Thyroid gland (tissue), 4 donors: ENCODE results near the gene PNPLA5. TPM values are rescaled to one million over a fixed set of nuclear protein-coding genes. Genes with fewer than 3 reads are reported as not detected.

Experiments used
- DNase-seq, 2 donors: peaks; one replicate each; pipeline ENCODE4 v3.0.0-alpha.2; 2019
- H3K27ac ChIP-seq, 3 donors: fragments of 200-600 bp; sonication (generic); 1 replicate in 2 of 3; 2 replicates in 1 of 3; pipeline ENCODE4 v1.5.1; 2016 to 2019; ENCODE audit warnings: mild to moderate bottlenecking in 1 of 3, moderate library complexity in 1 of 3
- H3K27me3 ChIP-seq: fragments of 200-600 bp; sonication (generic); one replicate; pipeline ENCODE4 v1.5.1; 2019
- H3K36me3 ChIP-seq, 2 donors: fragments of 200-600 bp; sonication (generic); one replicate each; pipeline ENCODE4 v1.5.1; 2016 to 2019
- H3K4me1 ChIP-seq, 2 donors: fragments of 200-600 bp; sonication (generic); one replicate each; pipeline ENCODE4 v1.5.1; 2017 to 2019
- H3K4me3 ChIP-seq, 3 donors: fragments of 200-600 bp; sonication (generic); replicated peaks in 1 of 3; 1 replicate in 2 of 3; 2 replicates in 1 of 3; pipeline ENCODE4 v1.5.1; 2016; ENCODE audit warnings: mild to moderate bottlenecking in 1 of 3
- H3K9me3 ChIP-seq: fragments of 200-600 bp; sonication (generic); one replicate; pipeline ENCODE4 v1.5.1; 2017
- POLR2A ChIP-seq, 2 donors: fragments of 450-650 bp; IDR thresholded peaks; one replicate each; pipeline ENCODE4 v1.6.1; 2017; ENCODE audit warnings: antibody characterized with exemption in 2 of 2, mild to moderate bottlenecking in 2 of 2, moderate library complexity in 1 of 2
- WGBS, 2 donors: methylation state at CpG; one replicate each; pipeline ENCODE4 v1.1.5; 2017; 5-methylcytosine and 5-hydroxymethylcytosine counted together
- intact Hi-C: fragments of 100-400 bp; cut with DNase I; formaldehyde crosslinking; loops from one replicate; pipeline ENCODE4 v1.15.1; 2023
- total RNA-seq, 4 donors: library from RNA; depleted of rRNA; stranded (reverse); fragments of >200 nt; gene quantifications; one replicate each; pipeline ENCODE4 v1.2.3, GENCODE V29; 2016
- TF ChIP-seq, protein P1 (sequence below), 6 experiments: fragments of 200-600 bp in 3 of 6; fragments of 450-650 bp in 3 of 6; sonication (generic) in 3 of 6; IDR thresholded peaks; one replicate each; pipeline ENCODE4 v1.5.1; 2016 to 2019; ENCODE audit warnings: antibody characterized with exemption in 6 of 6, mild to moderate bottlenecking in 2 of 6, inconsistent platforms in 1 of 6, moderate library complexity in 1 of 6

PNPLA5 gene
- total RNA-seq, 4 donors from 2014 or later: not detected

DNA sequence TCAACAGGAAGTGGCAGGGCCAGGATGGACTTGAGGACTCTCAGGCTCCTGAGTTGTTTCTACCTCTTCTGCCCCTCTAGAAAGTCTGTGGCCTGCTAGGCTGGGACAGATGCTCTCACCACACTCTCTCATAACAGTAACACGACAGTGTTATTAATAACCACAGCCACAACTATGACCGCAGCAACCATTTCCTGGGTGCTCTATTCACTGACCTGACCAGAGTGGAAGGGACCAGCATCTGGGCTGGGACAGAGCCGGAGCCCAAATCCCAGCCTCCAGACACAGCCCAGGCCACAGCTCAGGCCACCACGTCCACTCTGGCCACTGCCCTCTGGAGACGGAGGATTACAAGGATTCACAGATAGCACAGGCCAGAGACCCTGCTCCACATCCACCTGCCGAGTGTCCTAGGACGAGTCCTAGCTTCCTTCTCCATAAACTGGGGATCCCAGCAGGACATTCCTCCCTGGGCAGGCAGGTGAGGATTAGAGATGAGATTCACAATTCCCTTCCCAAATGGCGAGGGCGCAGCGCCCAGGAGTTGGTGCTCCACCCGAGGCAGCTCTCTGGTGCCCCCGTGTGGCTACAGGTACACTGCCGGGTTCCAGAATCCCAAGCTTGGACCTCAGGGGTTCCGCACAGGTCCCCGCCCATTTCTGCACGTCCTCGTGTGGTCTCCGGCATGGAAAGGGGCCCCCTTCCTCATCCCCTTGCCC, 7.1 kb downstream of the PNPLA5 start:
- TF ChIP-seq, protein P1, sequence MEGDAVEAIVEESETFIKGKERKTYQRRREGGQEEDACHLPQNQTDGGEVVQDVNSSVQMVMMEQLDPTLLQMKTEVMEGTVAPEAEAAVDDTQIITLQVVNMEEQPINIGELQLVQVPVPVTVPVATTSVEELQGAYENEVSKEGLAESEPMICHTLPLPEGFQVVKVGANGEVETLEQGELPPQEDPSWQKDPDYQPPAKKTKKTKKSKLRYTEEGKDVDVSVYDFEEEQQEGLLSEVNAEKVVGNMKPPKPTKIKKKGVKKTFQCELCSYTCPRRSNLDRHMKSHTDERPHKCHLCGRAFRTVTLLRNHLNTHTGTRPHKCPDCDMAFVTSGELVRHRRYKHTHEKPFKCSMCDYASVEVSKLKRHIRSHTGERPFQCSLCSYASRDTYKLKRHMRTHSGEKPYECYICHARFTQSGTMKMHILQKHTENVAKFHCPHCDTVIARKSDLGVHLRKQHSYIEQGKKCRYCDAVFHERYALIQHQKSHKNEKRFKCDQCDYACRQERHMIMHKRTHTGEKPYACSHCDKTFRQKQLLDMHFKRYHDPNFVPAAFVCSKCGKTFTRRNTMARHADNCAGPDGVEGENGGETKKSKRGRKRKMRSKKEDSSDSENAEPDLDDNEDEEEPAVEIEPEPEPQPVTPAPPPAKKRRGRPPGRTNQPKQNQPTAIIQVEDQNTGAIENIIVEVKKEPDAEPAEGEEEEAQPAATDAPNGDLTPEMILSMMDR (IDR thresholded peaks at IDR 0.05): peak; percentile 23 to 67 (median 41)
- TF ChIP-seq POLR2A (IDR thresholded peaks at IDR 0.05): no peak
- no peak overlapping the region for H3K4me3 ChIP-seq
- DNase-seq: peak; percentile 29 to 49
- intact Hi-C loops: no loop called here
- H3K36me3 ChIP-seq: no peaks in the 10 kb centered on the region
- H3K4me1 ChIP-seq: no peaks in the 10 kb centered on the region
- 20 to 27% methylated on average over 16 to 18 of the region's 18 CpGs for WGBS, 2 donors
- no peaks in the 10 kb centered on the region for H3K9me3 ChIP-seq
- no peaks in the 10 kb centered on the region for H3K27me3 ChIP-seq
- no peak overlapping the region for H3K27ac ChIP-seq

DNA sequence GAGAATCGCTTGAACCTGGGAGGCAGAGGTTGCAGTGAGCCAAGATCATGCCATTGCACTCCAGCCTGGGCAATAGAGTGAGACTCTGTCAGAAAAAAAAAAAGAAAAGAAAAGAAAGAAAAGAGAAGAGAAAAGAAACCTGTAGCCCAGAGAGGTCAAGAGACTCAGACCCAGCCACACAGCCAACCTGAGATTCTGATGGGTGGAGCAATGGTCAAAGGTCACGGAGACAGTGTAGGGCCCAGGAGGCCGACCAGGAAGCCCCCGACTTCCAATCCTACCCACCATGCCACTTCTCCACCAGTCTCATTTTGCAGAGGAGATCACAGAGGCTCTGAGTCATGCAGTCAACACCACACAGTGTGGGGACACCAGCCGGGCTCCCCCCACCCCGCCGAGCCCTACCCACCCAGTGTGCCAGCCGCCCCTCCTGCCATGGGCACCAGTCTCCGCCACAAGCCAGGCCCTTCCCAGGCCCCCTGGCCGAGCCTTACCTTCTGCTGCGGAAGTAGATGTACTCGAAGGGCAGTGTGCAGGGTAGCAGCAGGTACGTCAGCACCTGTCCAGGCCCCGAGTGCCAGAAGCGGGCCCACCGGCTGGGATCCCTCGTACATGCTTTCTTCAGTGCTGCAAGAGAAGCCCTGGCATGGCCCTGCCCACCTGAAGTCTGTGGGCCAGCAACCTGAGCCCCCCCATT, 7.9 kb downstream of the PNPLA5 start:
- DNase-seq: no peak
- H3K27me3 ChIP-seq: no peaks in the 10 kb centered on the region
- H3K4me1 ChIP-seq: no peaks in the 10 kb centered on the region
- H3K4me3 ChIP-seq: no peak overlapping the region
- H3K27ac ChIP-seq: no peak overlapping the region
- WGBS, 2 donors: 90 to 92% methylated on average over 8 to 17 of the region's 17 CpGs
- no peaks in the 10 kb centered on the region for H3K9me3 ChIP-seq
- intact Hi-C loops: no loop called here
- TF ChIP-seq, protein P1 (IDR thresholded peaks at IDR 0.05): no peak
- no peak for TF ChIP-seq POLR2A (IDR thresholded peaks at IDR 0.05)
- H3K36me3 ChIP-seq: no peaks in the 10 kb centered on the region

DNA sequence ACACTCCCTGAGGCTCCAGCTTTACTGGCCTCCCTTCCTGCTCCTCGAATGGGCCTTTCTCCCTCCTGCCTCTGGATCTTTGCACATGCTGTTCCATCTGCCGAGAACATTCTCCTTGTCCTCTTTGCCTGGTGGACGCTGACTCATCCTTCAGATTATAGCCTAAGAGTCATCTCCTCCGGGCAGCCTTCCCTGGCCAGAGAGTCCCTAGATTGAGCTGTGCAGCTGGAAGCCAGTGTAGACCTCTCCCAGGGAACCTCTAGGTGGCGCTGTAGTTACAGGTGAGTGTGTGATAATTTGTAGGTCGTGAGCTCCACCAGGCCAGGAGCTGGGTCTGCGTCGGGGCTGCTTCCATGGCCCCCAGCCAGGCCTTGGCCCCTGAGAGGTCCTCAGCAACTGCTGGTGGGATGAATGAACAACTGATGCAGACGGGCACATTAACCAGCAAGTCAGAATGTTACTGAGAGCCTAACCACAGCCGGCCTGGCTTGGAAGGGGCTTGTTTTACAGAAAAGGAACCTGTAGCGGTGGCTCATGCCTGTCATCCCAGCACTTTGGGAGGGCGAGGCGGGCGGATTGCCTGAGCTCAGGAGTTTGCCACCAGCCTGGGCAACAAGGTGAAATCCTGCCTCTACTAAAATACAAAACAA, 8.7 kb downstream of the PNPLA5 start:
- WGBS, 2 donors: 34 to 39% methylated on average over 12 to 13 of the region's 14 CpGs
- TF ChIP-seq, protein P1 (IDR thresholded peaks at IDR 0.05): peak in 1 of 6 experiments; percentile 38
- TF ChIP-seq POLR2A (IDR thresholded peaks at IDR 0.05): no peak
- no peaks in the 10 kb centered on the region for H3K27me3 ChIP-seq
- no peak overlapping the region for H3K27ac ChIP-seq
- intact Hi-C loops: no loop called here
- no peaks in the 10 kb centered on the region for H3K36me3 ChIP-seq
- DNase-seq: peak; percentile 7 to 12
- no peaks in the 10 kb centered on the region for H3K4me1 ChIP-seq
- no peaks in the 10 kb centered on the region for H3K9me3 ChIP-seq
- no peak overlapping the region for H3K4me3 ChIP-seq

DNA sequence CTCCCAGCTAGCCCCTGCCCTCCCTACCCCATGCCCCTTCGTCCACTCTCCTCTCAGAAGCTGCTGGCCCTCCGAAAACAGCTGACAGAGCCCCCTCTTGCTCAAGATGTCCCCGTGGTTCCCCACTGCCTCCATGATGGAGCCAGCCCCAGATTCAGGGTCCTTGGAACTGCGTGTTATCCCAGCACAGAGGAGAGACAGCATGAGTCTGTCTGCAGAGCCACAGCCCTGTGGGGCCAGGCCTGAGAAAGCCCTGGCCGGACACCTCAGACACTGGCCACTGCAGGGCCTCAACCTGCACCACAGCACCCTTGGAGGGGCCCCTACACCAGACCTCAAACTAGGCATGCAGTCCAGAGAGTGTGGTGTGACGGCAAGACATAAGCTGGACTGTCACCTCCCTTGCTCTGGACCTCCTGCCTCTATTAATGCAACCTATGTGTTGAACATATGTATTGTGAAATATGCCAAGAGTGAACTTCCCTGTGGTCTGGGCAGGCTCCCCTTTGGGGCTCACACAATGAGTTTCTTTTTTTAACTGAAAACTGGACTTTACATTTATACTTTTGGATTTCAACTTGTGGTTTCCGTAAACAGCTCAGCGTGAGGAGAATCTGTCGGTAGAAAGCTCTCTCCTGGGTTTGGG, 9.6 kb downstream of the PNPLA5 start:
- TF ChIP-seq, protein P1 (IDR thresholded peaks at IDR 0.05): no peak
- no peak for TF ChIP-seq POLR2A (IDR thresholded peaks at IDR 0.05)
- Histone ChIP-seq H3K4me1 (no peaks in the 10 kb centered on the region), H3K9me3 (no peaks in the 10 kb centered on the region), H3K4me3 (no peak overlapping the region), H3K27ac (no peak overlapping the region), H3K36me3 (no peaks in the 10 kb centered on the region), H3K27me3 (no peaks in the 10 kb centered on the region)
- WGBS, 2 donors: 80 to 81% methylated on average over 9 of the region's 9 CpGs
- intact Hi-C loops: no loop called here
- DNase-seq: no peak
